ENCODE data around the gene INTS11.

The INTS11 gene

DNA sequence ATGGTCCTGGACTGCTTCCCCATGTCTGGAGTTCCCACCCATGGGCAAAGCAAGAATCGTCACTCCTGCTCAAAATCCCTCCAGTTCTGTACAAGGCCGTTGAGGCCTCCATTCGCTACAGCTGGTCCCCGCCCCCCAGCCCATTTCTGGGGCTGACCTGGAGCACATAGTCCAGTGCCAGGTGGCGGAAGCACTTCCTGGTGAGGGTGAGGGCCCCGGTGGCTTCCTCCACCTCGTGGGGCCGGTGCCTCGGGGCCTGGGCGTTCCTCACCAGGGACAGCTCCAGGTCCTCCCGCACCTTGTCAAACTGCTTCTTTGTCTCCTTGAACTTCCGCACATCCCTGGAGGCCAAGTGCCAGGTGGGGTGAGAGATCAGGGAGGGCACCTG, 24.1 kb downstream of the INTS11 start:
- no peak overlapping the region for H3K9ac ChIP-seq (ENCODE audit: low read length)
- no peak overlapping the region for H3K4me3 ChIP-seq (ENCODE audit: low read length)
- no peaks in the 10 kb centered on the region for H3K27me3 ChIP-seq (replicated peaks; ENCODE audit: control insufficient read depth, insufficient read depth, low read length)
- no peak for DNase-seq (ENCODE audit: low read depth)
- H3K9me3 ChIP-seq (ENCODE audit: control insufficient read depth, low read length) = no peaks in the 10 kb centered on the region
- H3K36me3 ChIP-seq (ENCODE audit: control insufficient read depth, insufficient read depth, low read length, severe bottlenecking) = peaks cover 8% of the 10 kb centered on the region
- H3K4me1 ChIP-seq (ENCODE audit: control insufficient read depth, insufficient read depth, low read length) = peaks cover 14% of the 10 kb centered on the region

DNA sequence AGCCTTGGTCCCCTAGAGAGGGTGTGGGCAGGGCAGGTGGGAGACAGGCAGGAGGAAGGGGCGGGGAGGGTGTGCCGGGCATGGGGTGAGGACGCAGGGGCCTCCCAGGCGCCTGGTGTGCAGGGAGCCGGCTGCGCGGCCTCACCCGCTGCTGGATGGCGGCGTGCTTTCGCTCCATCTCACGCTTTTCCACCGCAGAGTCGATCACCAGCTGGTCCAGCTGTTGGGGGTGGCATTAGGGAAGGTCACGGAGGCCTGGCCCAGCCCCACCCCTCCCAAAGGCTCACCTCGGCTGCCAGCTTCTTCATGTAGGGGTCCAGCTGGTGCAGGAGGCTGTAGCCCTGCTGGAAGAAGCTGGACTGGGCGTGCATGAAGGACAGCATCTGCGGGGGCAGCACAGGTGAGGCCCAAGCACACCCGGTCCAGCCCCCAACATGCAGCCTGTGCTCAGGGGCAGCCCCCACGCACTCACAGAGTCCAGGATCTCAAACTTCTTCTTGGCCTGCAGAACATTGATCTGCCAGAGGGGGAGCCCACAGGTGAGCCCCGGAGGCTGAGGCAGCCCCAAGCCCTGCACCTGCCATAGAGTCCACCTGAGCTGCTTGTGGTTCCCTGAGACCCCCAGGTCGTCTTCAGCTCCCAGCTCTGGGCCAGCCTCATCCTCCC, 24.6 kb downstream of the INTS11 start:
- DNase-seq (ENCODE audit: low read depth) = no peak
- Histone ChIP-seq H3K4me3 (ENCODE audit: low read length) (no peak overlapping the region), H3K9me3 (ENCODE audit: control insufficient read depth, low read length) (no peaks in the 10 kb centered on the region), H3K27me3 (replicated peaks; ENCODE audit: control insufficient read depth, insufficient read depth, low read length) (no peaks in the 10 kb centered on the region), H3K36me3 (ENCODE audit: control insufficient read depth, insufficient read depth, low read length, severe bottlenecking) (peaks cover 9% of the 10 kb centered on the region), H3K9ac (ENCODE audit: low read length) (no peak overlapping the region), H3K4me1 (ENCODE audit: control insufficient read depth, insufficient read depth, low read length) (peaks cover 8% of the 10 kb centered on the region)

DNA sequence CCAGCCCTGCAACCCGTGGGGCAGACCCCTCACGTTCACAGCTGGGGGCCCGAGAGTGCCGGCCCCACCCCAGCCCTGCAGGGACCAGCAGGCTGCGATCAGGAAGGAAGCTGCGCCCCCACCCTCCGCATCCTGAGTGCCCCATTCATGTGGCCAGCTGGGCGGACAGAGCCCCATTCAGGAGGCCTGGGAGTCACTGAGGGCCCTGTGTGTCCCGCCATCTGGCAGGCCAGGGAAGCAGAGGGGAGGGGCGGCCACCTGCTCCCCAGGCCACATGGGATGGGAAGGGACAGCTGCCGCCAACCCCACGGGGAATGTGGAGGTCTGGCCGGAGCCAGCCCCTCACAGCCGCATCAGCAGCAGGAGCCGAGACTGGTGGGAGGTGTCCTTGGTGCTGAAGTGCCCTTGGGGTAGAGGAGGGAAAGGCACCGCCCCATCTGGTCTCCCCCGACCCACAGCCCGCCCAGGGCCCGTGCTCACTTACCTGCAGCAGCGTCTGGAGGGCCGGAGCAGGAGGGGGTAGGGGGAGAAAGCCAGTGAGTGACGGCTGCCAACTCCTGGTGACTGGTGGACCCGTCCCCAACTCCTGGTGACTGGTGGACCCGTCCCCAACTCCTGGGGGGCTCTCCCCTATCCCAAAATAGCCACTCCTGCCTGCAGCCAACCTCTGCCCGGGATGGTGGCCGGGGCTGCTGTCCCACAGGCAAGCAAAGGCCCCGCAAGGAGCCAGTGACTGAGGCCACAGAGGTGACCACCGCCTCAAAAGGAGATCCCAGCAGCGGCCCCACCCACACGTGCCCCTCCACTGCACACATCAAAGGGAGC, 25.4 kb downstream of the INTS11 start:
- Histone ChIP-seq H3K36me3 (ENCODE audit: control insufficient read depth, insufficient read depth, low read length, severe bottlenecking) (peaks cover 9% of the 10 kb centered on the region), H3K27me3 (replicated peaks; ENCODE audit: control insufficient read depth, insufficient read depth, low read length) (no peaks in the 10 kb centered on the region), H3K9me3 (ENCODE audit: control insufficient read depth, low read length) (no peaks in the 10 kb centered on the region), H3K9ac (ENCODE audit: low read length) (no peak overlapping the region), H3K4me1 (ENCODE audit: control insufficient read depth, insufficient read depth, low read length) (peaks cover 3% of the 10 kb centered on the region), H3K4me3 (ENCODE audit: low read length) (no peak overlapping the region)
- peak; percentile 30 for DNase-seq (ENCODE audit: low read depth)

DNA sequence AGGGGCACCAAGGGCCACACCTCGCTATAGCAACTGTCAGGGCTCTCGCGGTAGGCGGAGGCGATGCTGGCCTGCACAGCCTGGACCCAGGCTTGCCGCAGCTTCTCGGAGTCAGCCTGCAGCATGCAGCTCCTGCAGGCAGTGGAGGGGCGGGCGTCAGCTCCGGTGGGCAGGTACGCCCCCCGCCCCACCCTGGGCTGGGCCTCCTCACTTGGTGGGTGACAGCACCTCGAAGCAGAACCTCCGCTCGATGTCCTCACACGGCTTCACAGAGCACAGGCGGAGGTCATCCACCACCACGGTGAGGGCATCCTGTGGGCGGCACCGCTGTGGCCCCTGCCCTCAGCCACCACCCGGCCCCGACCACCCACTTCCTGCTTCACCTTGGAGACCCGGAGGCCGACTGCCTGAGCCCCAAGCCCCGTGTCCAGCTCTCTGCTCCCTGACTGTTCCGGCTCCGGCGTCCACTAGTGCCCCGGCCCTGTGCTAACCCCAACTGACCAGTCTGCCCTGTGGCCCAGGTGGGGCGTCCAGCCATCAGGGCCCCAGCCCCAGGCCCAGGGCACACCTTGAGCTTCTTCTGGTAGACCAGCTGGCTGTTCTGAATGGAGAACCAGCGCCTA, 26.5 kb downstream of the INTS11 start:
- no peak overlapping the region for H3K9ac ChIP-seq (ENCODE audit: low read length)
- H3K4me1 ChIP-seq (ENCODE audit: control insufficient read depth, insufficient read depth, low read length) = no peaks in the 10 kb centered on the region
- no peaks in the 10 kb centered on the region for H3K9me3 ChIP-seq (ENCODE audit: control insufficient read depth, low read length)
- no peak for DNase-seq (ENCODE audit: low read depth)
- H3K36me3 ChIP-seq (ENCODE audit: control insufficient read depth, insufficient read depth, low read length, severe bottlenecking) = peaks cover 9% of the 10 kb centered on the region
- H3K27me3 ChIP-seq (replicated peaks; ENCODE audit: control insufficient read depth, insufficient read depth, low read length) = no peaks in the 10 kb centered on the region
- H3K4me3 ChIP-seq (ENCODE audit: low read length) = no peak overlapping the region

DNA sequence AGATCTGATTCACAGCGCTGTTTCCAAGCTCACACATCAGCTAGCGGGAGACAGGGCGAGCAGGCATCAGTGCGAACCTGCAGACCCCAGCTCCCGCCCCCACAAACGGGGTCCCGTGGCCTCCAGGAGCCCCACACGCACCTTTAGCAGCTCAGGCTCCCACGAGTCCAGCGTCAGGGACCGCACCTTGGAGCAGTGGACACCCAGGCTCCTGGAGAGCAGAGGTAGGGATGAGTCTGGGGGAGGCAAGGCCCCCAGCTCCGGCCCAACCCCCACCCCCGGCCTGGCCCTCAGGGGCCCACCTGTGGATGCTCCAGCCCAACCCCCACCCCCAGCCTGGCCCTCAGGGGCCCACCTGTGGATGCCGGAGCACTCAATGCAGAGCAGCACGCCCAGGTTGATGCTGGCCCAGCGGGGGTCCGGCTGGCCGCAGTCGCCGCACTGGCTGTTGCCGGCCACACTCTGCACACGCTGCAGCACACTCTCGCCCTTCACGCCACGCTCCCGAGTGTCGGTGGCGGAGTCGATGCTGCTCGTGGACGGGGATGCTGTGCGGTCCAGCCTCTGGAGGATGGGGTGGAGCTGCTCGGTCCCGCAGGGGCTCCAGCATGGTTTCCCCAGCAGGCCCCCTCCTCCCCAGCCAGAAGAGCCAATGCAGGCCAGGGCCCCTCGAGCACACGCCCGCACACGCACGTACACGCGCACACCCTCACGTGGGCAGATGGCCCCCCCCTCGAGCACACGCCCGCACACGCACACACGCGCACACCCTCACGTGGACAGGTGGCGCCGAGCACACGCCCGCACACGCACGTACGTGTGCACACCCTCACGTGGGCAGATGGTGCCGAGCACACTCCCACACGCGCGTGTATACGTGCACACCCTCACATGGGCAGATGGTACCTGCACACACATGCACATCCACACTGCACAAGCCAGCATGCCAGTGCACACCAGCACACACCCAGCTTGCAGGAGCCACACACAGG, 28.1 kb downstream of the INTS11 start:
- DNase-seq (ENCODE audit: low read depth) = no peak
- no peak overlapping the region for H3K4me3 ChIP-seq (ENCODE audit: low read length)
- no peak overlapping the region for H3K9ac ChIP-seq (ENCODE audit: low read length)
- no peaks in the 10 kb centered on the region for H3K4me1 ChIP-seq (ENCODE audit: control insufficient read depth, insufficient read depth, low read length)
- no peaks in the 10 kb centered on the region for H3K9me3 ChIP-seq (ENCODE audit: control insufficient read depth, low read length)
- H3K36me3 ChIP-seq (ENCODE audit: control insufficient read depth, insufficient read depth, low read length, severe bottlenecking) = peaks cover 9% of the 10 kb centered on the region
- no peaks in the 10 kb centered on the region for H3K27me3 ChIP-seq (replicated peaks; ENCODE audit: control insufficient read depth, insufficient read depth, low read length)

DNA sequence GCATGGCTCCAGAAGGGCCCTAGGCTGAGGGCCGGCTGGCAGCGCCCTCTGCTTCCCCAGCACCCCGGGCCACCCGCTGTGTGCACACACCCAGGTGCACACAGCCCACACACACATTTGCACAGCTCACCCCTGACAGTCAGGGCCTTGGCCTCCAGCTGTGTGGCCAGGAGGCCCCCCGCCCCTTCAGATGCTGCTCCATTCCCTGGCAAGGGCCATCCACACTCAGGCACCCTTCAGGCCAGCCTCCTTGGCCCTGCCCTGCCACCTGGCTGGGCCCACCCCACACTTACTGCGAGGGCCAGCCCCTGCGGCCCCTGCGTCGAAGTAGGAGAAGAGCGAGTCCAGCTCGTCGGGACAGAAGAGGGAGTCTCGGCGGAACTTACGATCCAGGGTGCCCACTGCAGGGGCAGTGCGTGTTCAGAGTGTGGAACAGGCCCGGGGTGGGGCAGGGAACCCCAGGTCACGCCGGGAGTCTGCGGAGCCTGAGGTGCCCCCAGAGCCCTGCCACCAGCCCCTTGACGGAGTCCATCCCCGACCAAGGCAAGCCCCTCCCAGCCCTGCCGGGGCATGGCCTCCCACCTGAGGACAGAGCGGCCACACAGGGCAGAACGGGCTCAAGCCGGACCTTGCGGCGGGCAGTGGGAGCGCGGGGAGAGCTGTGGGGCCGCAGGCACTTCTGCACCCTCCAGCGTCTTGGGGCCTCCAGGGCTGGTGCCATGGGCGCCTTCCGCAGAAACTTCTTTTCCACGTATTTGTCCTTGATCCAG, 29.1 kb downstream of the INTS11 start:
- DNase-seq (ENCODE audit: low read depth) = no peak
- Histone ChIP-seq H3K4me3 (ENCODE audit: low read length) (no peak overlapping the region), H3K27me3 (replicated peaks; ENCODE audit: control insufficient read depth, insufficient read depth, low read length) (peaks cover 3% of the 10 kb centered on the region), H3K4me1 (ENCODE audit: control insufficient read depth, insufficient read depth, low read length) (no peaks in the 10 kb centered on the region), H3K9me3 (ENCODE audit: control insufficient read depth, low read length) (no peaks in the 10 kb centered on the region), H3K36me3 (ENCODE audit: control insufficient read depth, insufficient read depth, low read length, severe bottlenecking) (peaks cover 9% of the 10 kb centered on the region), H3K9ac (ENCODE audit: low read length) (no peak overlapping the region)

- Histone ChIP-seq H3K4me3 (ENCODE audit: low read length) (no peak overlapping the region), H3K27me3 (replicated peaks; ENCODE audit: control insufficient read depth, insufficient read depth, low read length) (peaks cover 3% of the 10 kb centered on the region), H3K9ac (ENCODE audit: low read length) (no peak overlapping the region), H3K4me1 (ENCODE audit: control insufficient read depth, insufficient read depth, low read length) (no peaks in the 10 kb centered on the region), H3K9me3 (ENCODE audit: control insufficient read depth, low read length) (no peaks in the 10 kb centered on the region), H3K36me3 (ENCODE audit: control insufficient read depth, insufficient read depth, low read length, severe bottlenecking) (peaks cover 9% of the 10 kb centered on the region)
- DNase-seq (ENCODE audit: low read depth) = no peak
Observed at GRCh38 chr1:1294250-1294890, 30.1 kb downstream of the INTS11 start.

DNA sequence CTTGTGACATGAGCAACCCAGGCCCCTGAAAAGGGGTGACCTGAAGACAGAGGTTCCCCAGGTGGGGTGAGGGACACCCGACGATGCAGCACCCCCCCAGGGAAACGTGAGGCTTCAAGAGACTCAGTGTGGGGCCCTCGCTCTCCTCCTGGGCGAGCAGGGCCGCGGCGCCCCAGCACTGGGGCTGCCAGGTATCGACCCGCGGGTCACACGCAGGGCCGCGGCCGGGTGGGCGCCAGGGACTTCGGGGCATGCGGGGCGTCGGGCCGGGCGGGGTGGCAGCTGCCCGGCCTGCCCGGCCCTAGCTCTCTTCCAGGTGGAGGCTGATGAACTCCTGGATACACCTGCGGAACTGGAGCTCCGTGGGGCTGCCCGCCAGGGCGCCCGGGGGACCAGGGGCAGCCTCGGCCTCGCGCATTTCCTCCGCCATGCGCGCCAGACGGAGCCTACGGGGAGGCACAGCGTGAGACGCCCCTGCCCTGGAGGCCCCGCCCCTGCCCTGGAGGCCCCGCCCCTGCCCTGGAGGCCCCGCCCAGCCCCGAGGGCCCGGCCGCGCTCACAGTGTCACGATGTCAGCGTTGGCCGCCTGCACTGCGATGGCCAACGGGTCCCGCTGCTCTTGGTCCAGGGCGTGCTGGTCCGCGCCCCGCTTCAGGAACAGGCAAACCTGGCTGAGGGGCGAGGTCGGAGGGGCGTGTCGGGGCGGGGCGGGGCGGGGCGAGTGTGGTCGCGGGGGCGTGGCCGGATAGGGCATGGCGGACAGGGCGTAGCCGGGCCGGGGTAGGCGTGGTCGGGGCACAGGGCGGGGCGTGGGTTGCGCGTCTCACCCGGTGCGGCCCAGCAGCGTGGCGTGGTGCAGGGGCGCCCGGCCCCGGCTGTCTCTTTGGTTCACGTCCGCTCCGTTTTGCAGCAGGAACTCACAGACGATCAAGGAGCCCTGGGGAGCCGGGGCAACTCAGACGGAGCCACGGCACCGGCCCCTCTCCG, 30.9 kb downstream of the INTS11 start:
- Histone ChIP-seq H3K4me1 (ENCODE audit: control insufficient read depth, insufficient read depth, low read length) (no peaks in the 10 kb centered on the region), H3K4me3 (ENCODE audit: low read length) (no peak overlapping the region), H3K36me3 (ENCODE audit: control insufficient read depth, insufficient read depth, low read length, severe bottlenecking) (peaks cover 9% of the 10 kb centered on the region), H3K9ac (ENCODE audit: low read length) (no peak overlapping the region), H3K9me3 (ENCODE audit: control insufficient read depth, low read length) (no peaks in the 10 kb centered on the region), H3K27me3 (replicated peaks; ENCODE audit: control insufficient read depth, insufficient read depth, low read length) (peaks cover 3% of the 10 kb centered on the region)
- no peak for DNase-seq (ENCODE audit: low read depth)

DNA sequence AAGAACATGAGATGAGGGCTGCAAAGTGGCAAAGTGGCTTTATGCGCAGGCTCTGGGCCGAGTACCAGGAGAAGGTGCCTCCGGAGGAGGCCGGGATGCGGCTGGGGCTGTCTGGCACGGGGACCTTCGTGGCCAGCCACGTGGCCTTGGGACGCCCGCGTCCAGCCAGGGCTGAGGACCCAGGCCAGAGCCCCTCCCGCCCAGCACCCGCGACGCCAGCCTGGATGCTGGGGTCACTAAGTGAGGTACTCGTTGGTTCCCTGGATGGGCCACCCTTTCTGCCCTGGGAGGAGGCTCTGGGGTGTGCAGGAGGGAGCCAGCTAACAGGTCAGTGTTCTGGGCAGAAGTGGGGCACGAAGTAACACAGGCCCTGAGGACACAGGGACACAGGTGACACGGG, 31.6 kb downstream of the INTS11 start:
- Histone ChIP-seq H3K36me3 (ENCODE audit: control insufficient read depth, insufficient read depth, low read length, severe bottlenecking) (peaks cover 9% of the 10 kb centered on the region), H3K9ac (ENCODE audit: low read length) (no peak overlapping the region), H3K27me3 (replicated peaks; ENCODE audit: control insufficient read depth, insufficient read depth, low read length) (peaks cover 3% of the 10 kb centered on the region), H3K4me3 (ENCODE audit: low read length) (no peak overlapping the region), H3K4me1 (ENCODE audit: control insufficient read depth, insufficient read depth, low read length) (no peaks in the 10 kb centered on the region), H3K9me3 (ENCODE audit: control insufficient read depth, low read length) (no peaks in the 10 kb centered on the region)
- DNase-seq (ENCODE audit: low read depth) = no peak
